HCT116 (cell line): ENCODE data around the gene KSR1.

Experiments
- CEBPB ChIP-seq: IDR thresholded peaks from 2 replicates; pipeline ENCODE4 v1.6.1; 2012; ENCODE audit warnings: low read depth
- ELF1 ChIP-seq: IDR thresholded peaks from 2 replicates; pipeline ENCODE4 v1.6.1; 2012; ENCODE audit warnings: low read depth, borderline replicate concordance
- POLR2A ChIP-seq: IDR thresholded peaks from 2 replicates; pipeline ENCODE4 v1.7.0; 2011; ENCODE audit warnings: borderline replicate concordance; ENCODE audit not compliant: insufficient read depth, insufficient read length; ENCODE audit errors: extremely low read depth
- POLR2AphosphoS5 ChIP-seq: IDR thresholded peaks from 2 replicates; pipeline ENCODE4 v1.6.1; 2011; ENCODE audit warnings: mild to moderate bottlenecking, low read depth, low read length, moderate library complexity
- RAD21 ChIP-seq: IDR thresholded peaks from 2 replicates; pipeline ENCODE4 v1.6.1; 2012; ENCODE audit warnings: low read depth, mild to moderate bottlenecking
- SP1 ChIP-seq: IDR thresholded peaks from 2 replicates; pipeline ENCODE4 v1.6.1; 2012; ENCODE audit warnings: low read depth
- TCF7L2 ChIP-seq: IDR thresholded peaks from 2 replicates; pipeline ENCODE4 v1.7.0; 2011; ENCODE audit warnings: borderline replicate concordance, inconsistent platforms; ENCODE audit not compliant: insufficient read depth, insufficient read length; ENCODE audit errors: extremely low read depth
- YY1 ChIP-seq: IDR thresholded peaks from 2 replicates; pipeline ENCODE4 v1.6.1; 2011; ENCODE audit warnings: low read length, low read depth, moderate library complexity, mild to moderate bottlenecking; ENCODE audit not compliant: insufficient replicate concordance; ENCODE audit errors: extremely low read depth
- TF ChIP-seq, protein P1 (sequence below), 3 experiments: fragments of 200-600 bp in 1 of 3; sonication (generic) in 1 of 3; IDR thresholded peaks in 2 of 3; conservative IDR thresholded peaks in 1 of 3; 2 replicates each; pipeline ENCODE4 v1.5.1; 2012 to 2017; ENCODE audit warnings: low read depth in 2 of 3, low read length in 2 of 3, antibody characterized with exemption in 1 of 3, borderline replicate concordance in 1 of 3, control low read depth in 1 of 3, mild to moderate bottlenecking in 1 of 3, mixed read lengths in 1 of 3, mixed run types in 1 of 3, moderate library complexity in 1 of 3; ENCODE audit not compliant: insufficient read depth in 1 of 3
- TF ChIP-seq, protein P2 (sequence below): IDR thresholded peaks from 2 replicates; pipeline ENCODE4 v1.6.1; 2012

DNA sequence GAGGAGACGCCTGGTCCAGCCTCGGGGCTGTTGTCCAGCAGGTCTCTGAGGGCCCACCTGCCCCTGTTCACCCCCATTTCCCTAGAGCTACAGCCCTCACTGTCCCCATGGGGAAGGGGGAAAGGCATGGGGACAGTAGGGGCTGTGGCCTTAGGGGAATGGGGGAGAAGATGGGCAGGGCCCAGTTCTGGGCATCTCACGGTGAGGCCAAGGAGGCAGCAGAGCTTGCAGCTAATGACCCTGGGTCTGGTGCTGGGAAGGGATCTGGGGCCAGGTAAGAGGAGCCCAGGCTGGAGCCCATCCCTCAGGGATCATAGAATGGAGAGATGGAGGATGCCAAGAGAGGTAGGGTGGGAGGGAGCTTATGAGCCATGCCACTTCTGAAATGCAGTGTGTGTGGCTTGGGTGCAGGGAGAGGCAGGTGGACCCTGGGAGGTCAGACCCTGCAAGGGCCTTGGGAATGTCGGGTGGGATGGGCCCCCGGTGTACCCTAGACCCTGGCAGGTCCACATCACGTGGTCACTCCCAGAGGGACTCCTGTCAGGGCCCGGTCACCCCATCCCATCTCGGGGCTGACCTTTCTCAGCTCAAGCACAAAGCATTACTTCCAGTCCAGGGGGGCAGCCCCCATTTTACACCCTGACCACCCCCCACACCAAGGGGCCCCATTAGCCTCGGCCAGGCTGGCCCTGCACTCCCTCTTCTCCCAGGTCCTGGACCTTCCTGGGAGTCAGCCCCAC is 35.9 kb upstream of the KSR1 start:
- no peak for TF ChIP-seq POLR2AphosphoS5
- TF ChIP-seq SP1: no peak
- no peak for TF ChIP-seq YY1
- no peak for TF ChIP-seq CEBPB
- TF ChIP-seq RAD21: no peak
- TF ChIP-seq, protein P1, sequence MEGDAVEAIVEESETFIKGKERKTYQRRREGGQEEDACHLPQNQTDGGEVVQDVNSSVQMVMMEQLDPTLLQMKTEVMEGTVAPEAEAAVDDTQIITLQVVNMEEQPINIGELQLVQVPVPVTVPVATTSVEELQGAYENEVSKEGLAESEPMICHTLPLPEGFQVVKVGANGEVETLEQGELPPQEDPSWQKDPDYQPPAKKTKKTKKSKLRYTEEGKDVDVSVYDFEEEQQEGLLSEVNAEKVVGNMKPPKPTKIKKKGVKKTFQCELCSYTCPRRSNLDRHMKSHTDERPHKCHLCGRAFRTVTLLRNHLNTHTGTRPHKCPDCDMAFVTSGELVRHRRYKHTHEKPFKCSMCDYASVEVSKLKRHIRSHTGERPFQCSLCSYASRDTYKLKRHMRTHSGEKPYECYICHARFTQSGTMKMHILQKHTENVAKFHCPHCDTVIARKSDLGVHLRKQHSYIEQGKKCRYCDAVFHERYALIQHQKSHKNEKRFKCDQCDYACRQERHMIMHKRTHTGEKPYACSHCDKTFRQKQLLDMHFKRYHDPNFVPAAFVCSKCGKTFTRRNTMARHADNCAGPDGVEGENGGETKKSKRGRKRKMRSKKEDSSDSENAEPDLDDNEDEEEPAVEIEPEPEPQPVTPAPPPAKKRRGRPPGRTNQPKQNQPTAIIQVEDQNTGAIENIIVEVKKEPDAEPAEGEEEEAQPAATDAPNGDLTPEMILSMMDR (IDR thresholded peaks at IDR 0.05 in 2 of 3, conservative IDR thresholded peaks at IDR 0.05 in 1 of 3; ENCODE audit: borderline replicate concordance in 1 of 3, insufficient read depth in 1 of 3, low read depth in 2 of 3, low read length in 2 of 3): no peak
- TF ChIP-seq ELF1: no peak
- TF ChIP-seq, protein P2, sequence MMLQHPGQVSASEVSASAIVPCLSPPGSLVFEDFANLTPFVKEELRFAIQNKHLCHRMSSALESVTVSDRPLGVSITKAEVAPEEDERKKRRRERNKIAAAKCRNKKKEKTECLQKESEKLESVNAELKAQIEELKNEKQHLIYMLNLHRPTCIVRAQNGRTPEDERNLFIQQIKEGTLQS: no peak
- no peak for TF ChIP-seq TCF7L2
- TF ChIP-seq POLR2A: no peak
